Astrocyte (in vitro differentiated cells and primary cell): ENCODE results near the gene RASGEF1C. TPM values are rescaled to one million over a fixed set of nuclear protein-coding genes. Genes with fewer than 3 reads are reported as not detected.

Experiments used
- DNase-seq: peaks from one replicate; pipeline ENCODE4 v3.0.0-alpha.2; 2010; ENCODE audit warnings: low read depth
- FAIRE-seq: peaks from 2 replicates; lab custom pipeline; 2011; peaks lifted over from hg19 to GRCh38; lab: Jason Lieb, UNC
- H2AFZ ChIP-seq: 2 replicates; pipeline ENCODE4 v1.6.0; 2012; ENCODE audit warnings: low read depth, low read length, inconsistent platforms
- H3K27ac ChIP-seq: 2 replicates; pipeline ENCODE4 v1.5.1; 2011; ENCODE audit warnings: low read depth, low read length, inconsistent platforms
- H3K27me3 ChIP-seq: 2 replicates; pipeline ENCODE4 v1.6.0; 2011; ENCODE audit warnings: low read length, inconsistent platforms; ENCODE audit not compliant: insufficient read depth
- H3K36me3 ChIP-seq: 2 replicates; pipeline ENCODE4 v1.5.1; 2011; ENCODE audit warnings: low read length, inconsistent platforms; ENCODE audit not compliant: insufficient read depth
- H3K4me1 ChIP-seq: 2 replicates; pipeline ENCODE4 v1.5.1; 2011; ENCODE audit warnings: low read length, inconsistent platforms; ENCODE audit not compliant: insufficient read depth
- H3K4me2 ChIP-seq: 2 replicates; pipeline ENCODE4 v1.6.0; 2012; ENCODE audit warnings: low read length, inconsistent platforms
- H3K4me3 ChIP-seq: 2 replicates; pipeline ENCODE4 v1.5.1; 2011; ENCODE audit warnings: low read depth, mild to moderate bottlenecking, low read length, inconsistent platforms; ENCODE audit not compliant: insufficient read depth
- H3K79me2 ChIP-seq: 2 replicates; pipeline ENCODE4 v1.6.0; 2012; ENCODE audit warnings: mild to moderate bottlenecking, low read length, inconsistent platforms; ENCODE audit not compliant: insufficient read depth
- H3K9ac ChIP-seq: 2 replicates; pipeline ENCODE4 v1.6.0; 2012; ENCODE audit warnings: mild to moderate bottlenecking, low read length, inconsistent platforms
- H3K9me3 ChIP-seq: 2 replicates; pipeline ENCODE4 v1.5.1; 2012; ENCODE audit warnings: low read depth, mild to moderate bottlenecking, low read length, inconsistent platforms; ENCODE audit not compliant: insufficient read depth
- H4K20me1 ChIP-seq: 2 replicates; pipeline ENCODE4 v1.6.0; 2012; ENCODE audit warnings: low read length, inconsistent platforms; ENCODE audit not compliant: insufficient read depth
- H3K27ac Mint-ChIP-seq: one replicate; pipeline ENCODE4 v1.8.0; 2021; ENCODE audit warnings: mild to moderate bottlenecking, mixed read lengths; ENCODE audit not compliant: unreplicated experiment
- H3K27me3 Mint-ChIP-seq: one replicate; pipeline ENCODE4 v1.8.0; 2021; ENCODE audit warnings: low read depth, mixed read lengths; ENCODE audit not compliant: unreplicated experiment
- H3K36me3 Mint-ChIP-seq: one replicate; pipeline ENCODE4 v1.8.0; 2021; ENCODE audit warnings: low read depth, mixed read lengths; ENCODE audit not compliant: unreplicated experiment
- H3K4me1 Mint-ChIP-seq: one replicate; pipeline ENCODE4 v1.8.0; 2021; ENCODE audit warnings: low read depth, mixed read lengths; ENCODE audit not compliant: unreplicated experiment
- H3K4me3 Mint-ChIP-seq: one replicate; pipeline ENCODE4 v1.8.0; 2021; ENCODE audit warnings: mild to moderate bottlenecking, moderate library complexity, mixed read lengths; ENCODE audit not compliant: unreplicated experiment
- H3K9me3 Mint-ChIP-seq: one replicate; pipeline ENCODE4 v1.8.0; 2021; ENCODE audit warnings: mild to moderate bottlenecking, mixed read lengths; ENCODE audit not compliant: unreplicated experiment
- EZH2 ChIP-seq: IDR thresholded peaks from 2 replicates; pipeline ENCODE4 v1.6.1; 2012; ENCODE audit warnings: mild to moderate bottlenecking, low read length, inconsistent platforms; ENCODE audit not compliant: insufficient read depth
- total RNA-seq: library from RNA; stranded (reverse); gene quantifications from 2 replicates; pipeline ENCODE4 v1.2.1, GENCODE V29; 2021
- TF ChIP-seq, protein P1 (sequence below): IDR thresholded peaks from 2 replicates; pipeline ENCODE4 v1.5.1; 2011; ENCODE audit warnings: low read depth, mild to moderate bottlenecking, inconsistent platforms, low read length, moderate library complexity; ENCODE audit not compliant: insufficient read depth

The RASGEF1C gene
- total RNA-seq, 1 donor from 2014 or later, result 0.41 TPM

DNA sequence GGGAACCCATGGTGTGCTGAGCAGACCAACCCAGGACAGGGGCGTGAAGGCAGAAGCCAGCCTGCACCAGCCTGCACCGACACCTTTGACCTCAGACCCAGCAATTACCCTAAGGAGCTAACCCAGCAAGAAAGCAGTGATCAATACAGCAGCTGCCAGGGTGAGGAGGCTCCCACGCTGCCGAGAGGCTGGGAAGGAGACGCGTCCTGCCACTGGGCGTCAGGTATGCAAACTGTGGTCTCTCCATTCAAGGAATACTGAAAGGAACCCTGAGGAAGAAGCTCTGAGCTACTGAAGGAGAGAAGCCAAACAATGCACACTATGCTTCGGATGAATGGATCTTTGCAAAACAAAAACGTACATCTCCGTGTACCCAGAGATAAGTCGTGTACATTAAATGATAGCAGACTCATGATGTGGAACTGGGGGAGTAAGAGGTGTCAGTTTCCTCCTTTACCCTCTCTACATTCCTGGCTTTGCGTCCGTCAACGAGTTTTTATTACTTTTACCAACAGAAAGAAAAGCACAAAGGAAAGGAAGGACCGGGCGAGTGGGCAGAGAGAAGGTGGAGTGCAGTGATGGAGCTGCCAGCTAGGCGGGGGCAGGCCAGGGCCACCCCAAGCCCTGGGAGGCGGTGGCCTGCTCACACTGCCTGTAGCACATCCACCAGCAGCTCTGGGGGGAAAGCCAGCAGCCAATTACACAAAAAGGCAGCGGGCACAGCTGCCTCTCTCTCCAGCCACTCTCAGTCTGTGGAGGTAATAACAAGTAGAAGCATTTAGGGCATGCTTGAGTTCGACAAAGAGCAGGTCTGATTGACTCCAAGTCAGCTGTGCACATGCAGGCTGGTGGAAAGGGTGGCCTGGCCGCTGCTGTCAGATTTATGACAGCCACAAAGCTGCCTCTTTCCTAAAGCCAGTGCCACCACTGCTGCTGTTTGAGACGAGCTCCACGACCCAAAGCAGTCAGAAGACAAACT is 29.3 kb downstream of the RASGEF1C start:
- Histone ChIP-seq H3K27ac (no peak overlapping the region), H3K4me1 (no peaks in the 10 kb centered on the region)
- no peak overlapping the region for H3K4me3 Mint-ChIP-seq

DNA sequence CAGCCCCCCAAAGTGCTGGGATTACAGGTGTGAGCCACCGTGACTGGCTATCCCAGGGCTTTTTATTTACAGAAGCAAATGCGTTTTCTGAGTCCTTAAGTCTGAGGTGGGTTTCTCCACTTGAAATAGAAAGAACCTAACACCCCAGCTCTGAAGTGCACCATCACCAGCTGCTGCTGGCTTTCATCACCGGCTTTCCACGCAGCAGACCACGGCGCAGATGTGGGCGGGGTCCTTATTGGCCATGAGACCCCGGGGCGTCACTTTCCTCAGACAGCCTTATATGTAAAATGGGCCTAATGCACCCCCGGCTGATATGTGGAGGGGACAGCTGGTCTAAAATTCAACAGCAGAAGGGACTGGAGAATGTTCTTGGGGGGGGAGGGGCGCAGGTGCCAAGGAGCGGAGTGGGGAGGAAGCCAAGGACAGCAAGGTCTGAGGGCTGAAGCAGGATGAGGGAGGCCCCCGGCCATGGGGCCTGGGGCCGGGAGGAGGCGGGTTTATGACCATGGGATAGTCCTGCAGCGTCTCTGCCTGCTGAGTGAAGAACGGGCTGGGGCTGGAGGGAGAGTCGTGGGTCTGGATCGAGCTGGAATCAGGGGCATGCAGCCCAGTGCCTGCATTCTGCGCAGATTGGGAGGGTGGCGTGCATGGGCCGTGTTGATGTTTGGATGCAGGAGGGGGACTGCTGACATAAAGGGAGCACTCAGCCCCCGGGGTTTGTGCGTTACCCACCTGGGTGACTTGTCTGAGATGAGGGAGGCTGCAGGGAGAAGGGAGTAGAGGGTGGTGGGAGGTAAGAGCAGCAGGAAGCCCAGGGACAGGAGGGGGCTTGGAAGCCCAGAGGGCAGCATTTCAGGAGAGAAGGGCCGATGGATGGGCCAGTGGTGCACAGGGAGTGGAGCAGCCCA is 30.2 kb downstream of the RASGEF1C start:
- Histone ChIP-seq H3K9me3 (no peaks in the 10 kb centered on the region), H3K27me3 (peaks cover 4% of the 10 kb centered on the region), H3K4me1 (peaks cover 4% of the 10 kb centered on the region), H4K20me1 (no peaks in the 10 kb centered on the region), H3K4me2 (no peak overlapping the region), H3K36me3 (no peaks in the 10 kb centered on the region), H2AFZ (no peak overlapping the region), H3K27ac (no peak overlapping the region), H3K9ac (no peak overlapping the region), H3K4me3 (no peak overlapping the region), H3K79me2 (no peaks in the 10 kb centered on the region)
- no peak for DNase-seq
- no peaks in the 10 kb centered on the region for H3K36me3 Mint-ChIP-seq
- no peak for TF ChIP-seq EZH2
- TF ChIP-seq, protein P1, sequence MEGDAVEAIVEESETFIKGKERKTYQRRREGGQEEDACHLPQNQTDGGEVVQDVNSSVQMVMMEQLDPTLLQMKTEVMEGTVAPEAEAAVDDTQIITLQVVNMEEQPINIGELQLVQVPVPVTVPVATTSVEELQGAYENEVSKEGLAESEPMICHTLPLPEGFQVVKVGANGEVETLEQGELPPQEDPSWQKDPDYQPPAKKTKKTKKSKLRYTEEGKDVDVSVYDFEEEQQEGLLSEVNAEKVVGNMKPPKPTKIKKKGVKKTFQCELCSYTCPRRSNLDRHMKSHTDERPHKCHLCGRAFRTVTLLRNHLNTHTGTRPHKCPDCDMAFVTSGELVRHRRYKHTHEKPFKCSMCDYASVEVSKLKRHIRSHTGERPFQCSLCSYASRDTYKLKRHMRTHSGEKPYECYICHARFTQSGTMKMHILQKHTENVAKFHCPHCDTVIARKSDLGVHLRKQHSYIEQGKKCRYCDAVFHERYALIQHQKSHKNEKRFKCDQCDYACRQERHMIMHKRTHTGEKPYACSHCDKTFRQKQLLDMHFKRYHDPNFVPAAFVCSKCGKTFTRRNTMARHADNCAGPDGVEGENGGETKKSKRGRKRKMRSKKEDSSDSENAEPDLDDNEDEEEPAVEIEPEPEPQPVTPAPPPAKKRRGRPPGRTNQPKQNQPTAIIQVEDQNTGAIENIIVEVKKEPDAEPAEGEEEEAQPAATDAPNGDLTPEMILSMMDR, result no peak
- no peak overlapping the region for H3K4me3 Mint-ChIP-seq
- peaks cover 6% of the 10 kb centered on the region for H3K4me1 Mint-ChIP-seq
- H3K9me3 Mint-ChIP-seq, result peaks cover 9% of the 10 kb centered on the region
- H3K27me3 Mint-ChIP-seq, result peaks cover 10% of the 10 kb centered on the region
- no peak overlapping the region for H3K27ac Mint-ChIP-seq
- no peak for FAIRE-seq

More for the DNA sequence above, 29.3 kb downstream of the RASGEF1C start:
- peaks cover 4% of the 10 kb centered on the region for H3K27me3 ChIP-seq
- H3K4me2 ChIP-seq, result no peak overlapping the region
- TF ChIP-seq, protein P1, result no peak
- TF ChIP-seq EZH2, result no peak
- no peaks in the 10 kb centered on the region for H3K9me3 ChIP-seq
- Mint-ChIP-seq H3K36me3 (no peaks in the 10 kb centered on the region), H3K4me1 (no peaks in the 10 kb centered on the region), H3K27me3 (peaks cover 10% of the 10 kb centered on the region), H3K27ac (no peak overlapping the region), H3K9me3 (peaks cover 9% of the 10 kb centered on the region)
- H3K36me3 ChIP-seq, result no peaks in the 10 kb centered on the region
- no peaks in the 10 kb centered on the region for H4K20me1 ChIP-seq
- H3K9ac ChIP-seq, result no peak overlapping the region
- no peaks in the 10 kb centered on the region for H3K79me2 ChIP-seq
- DNase-seq (no peak), FAIRE-seq (no peak)
- H2AFZ ChIP-seq, result no peak overlapping the region
- no peak overlapping the region for H3K4me3 ChIP-seq
